ENCODE measurements around the gene RPS4Y1.

- TF ChIP-seq CTCF (IDR thresholded peaks at IDR 0.05) (no peak), EP300 (IDR thresholded peaks at IDR 0.05) (no peak)
Observed at GRCh38 chrY:2893471-2893870, 52.1 kb downstream of the RPS4Y1 start.
